22Rv1 (cell line): ENCODE results near the gene DDAH1.

Experiments
- CTCF ChIP-seq: fragments of 450-650 bp; IDR thresholded peaks from 2 replicates; pipeline ENCODE4 v1.5.1; 2017; ENCODE audit warnings: mild to moderate bottlenecking
- ZFX ChIP-seq: fragments of 450-650 bp; IDR thresholded peaks from 2 replicates; pipeline ENCODE4 v1.6.1; 2017; ENCODE audit warnings: antibody characterized with exemption, borderline replicate concordance

GRCh38 chr1:85504417-85504816, 39.5 kb upstream of the DDAH1 start:
- TF ChIP-seq CTCF (no peak), ZFX (no peak)
